K562 (cell line): ENCODE measurements around the gene CDKN2C. TPM values are rescaled to one million over a fixed set of nuclear protein-coding genes. Genes with fewer than 3 reads are reported as not detected.
A peak's percentile ranks its signal among the peaks of the same experiment; 100 is the strongest.

Experiments
- DACH1 ChIP-seq: fragments of 450-650 bp; IDR thresholded peaks from 2 replicates; pipeline ENCODE4 v1.6.1; 2018; ENCODE audit not compliant: partially characterized antibody
- DNMT1 ChIP-seq: fragments of 450-650 bp; IDR thresholded peaks from 2 replicates; pipeline ENCODE4 v1.6.1; 2016; ENCODE audit warnings: antibody characterized with exemption, mild to moderate bottlenecking
- GATAD2B ChIP-seq: fragments of 450-650 bp; IDR thresholded peaks from 2 replicates; pipeline ENCODE4 v1.6.1; 2017; ENCODE audit warnings: mild to moderate bottlenecking, borderline replicate concordance
- HDAC6 ChIP-seq: IDR thresholded peaks from 2 replicates; pipeline ENCODE4 v1.6.1; 2012; ENCODE audit warnings: low read depth, mild to moderate bottlenecking, control low read depth, inconsistent platforms, low read length, moderate library complexity
- KLF1 ChIP-seq: fragments of 450-650 bp; IDR thresholded peaks from 2 replicates; pipeline ENCODE4 v1.6.1; 2016; ENCODE audit warnings: missing genetic modification characterization, missing compliant biosample characterization
- MBD1 ChIP-seq: fragments of 250-450 bp; sonication (Bioruptor Pico); IDR thresholded peaks from 2 replicates; pipeline ENCODE4 v1.8.0; 2022; ENCODE audit warnings: inconsistent platforms
- RB1 ChIP-seq: fragments of 450-650 bp; IDR thresholded peaks from 2 replicates; pipeline ENCODE4 v1.6.1; 2017; ENCODE audit warnings: low read depth, mild to moderate bottlenecking
- RBM22 ChIP-seq: fragments of 200-400 bp; formaldehyde crosslinking; IDR thresholded peaks from 2 replicates; pipeline ENCODE4 v1.6.1; 2018; ENCODE audit warnings: low read length, low read depth; ENCODE audit not compliant: poor library complexity, severe bottlenecking
- RCOR1 ChIP-seq, 2 experiments: IDR thresholded peaks; 2 replicates each; pipeline ENCODE4 v1.6.1; 2012; ENCODE audit warnings: low read depth in 2 of 2, low read length in 2 of 2, borderline replicate concordance in 1 of 2, improper control_type of control experiment in 1 of 2
- RFX7 ChIP-seq: fragments of 250-450 bp; sonication (Bioruptor Pico); IDR thresholded peaks from 2 replicates; pipeline ENCODE4 v1.5.1; 2021; ENCODE audit warnings: mild to moderate bottlenecking
- SMAD1 ChIP-seq: fragments of 150-350 bp; IDR thresholded peaks from 2 replicates; pipeline ENCODE4 v1.6.1; 2014; ENCODE audit warnings: low read length, low read depth; ENCODE audit not compliant: partially characterized antibody
- SMAD3 ChIP-seq: fragments of 450-650 bp; formaldehyde crosslinking; conservative IDR thresholded peaks from 2 replicates; pipeline ENCODE4 v1.4.0; 2020; ENCODE audit warnings: mild to moderate bottlenecking
- SMARCE1 ChIP-seq: fragments of 450-650 bp; IDR thresholded peaks from 2 replicates; pipeline ENCODE4 v1.7.1; 2016; ENCODE audit warnings: mild to moderate bottlenecking
- TAL1 ChIP-seq: fragments of 450-650 bp; IDR thresholded peaks from 2 replicates; pipeline ENCODE4 v1.6.1; 2016; ENCODE audit warnings: mild to moderate bottlenecking
- TFAM ChIP-seq: fragments of 250-450 bp; sonication (Bioruptor Pico); conservative IDR thresholded peaks from 2 replicates; pipeline ENCODE4 v1.5.0; 2021; ENCODE audit warnings: mild to moderate bottlenecking, moderate library complexity
- TOE1 ChIP-seq, 2 experiments: fragments of 450-650 bp in 1 of 2; sonication (generic) in 1 of 2; formaldehyde crosslinking in 1 of 2; IDR thresholded peaks; 2 replicates each; pipeline versions ENCODE4 v1.7.1 to v1.8.0; 2016 to 2022; ENCODE audit warnings: borderline replicate concordance in 2 of 2, mild to moderate bottlenecking in 2 of 2, antibody characterized with exemption in 1 of 2, inconsistent platforms in 1 of 2, low read depth in 1 of 2, missing genetic modification reagents in 1 of 2, moderate library complexity in 1 of 2
- WHSC1 ChIP-seq: IDR thresholded peaks from one replicate; pipeline ENCODE4 v1.6.1; 2012; ENCODE audit warnings: low read length, control low read depth, inconsistent platforms
- ZNF174 ChIP-seq: fragments of 250-450 bp; sonication (Bioruptor Pico); IDR thresholded peaks from 2 replicates; pipeline ENCODE4 v1.4.0; 2020; ENCODE audit warnings: mild to moderate bottlenecking
- ZNF239 ChIP-seq: fragments of 250-450 bp; sonication (Bioruptor Pico); IDR thresholded peaks from 2 replicates; pipeline ENCODE4 v1.4.0; 2020; ENCODE audit warnings: mild to moderate bottlenecking
- polyA plus RNA-seq, 8 experiments: library from polyadenylated mRNA; depleted of rRNA in 4 of 8; stranded (reverse) in 5 of 8; unstranded in 3 of 8; fragments of >200 nt; fragmentation: Nextera tagmentation in 2 of 8; fragmentation: Illumina TruSeq in 1 of 8; extraction: Ambion mirVana in 2 of 8; extraction: Trizol in 1 of 8; gene quantifications; 2 replicates each; pipeline versions ENCODE4 v1.2.1 to v1.2.3, GENCODE V29; 2011 to 2014; ENCODE audit warnings: inconsistent platforms in 1 of 8, missing spikeins in 1 of 8
- total RNA-seq, 7 experiments: library from RNA; depleted of rRNA in 6 of 7; stranded (reverse); fragments of >200 nt in 6 of 7; fragmentation: Illumina TruSeq in 2 of 7; extraction: Trizol in 2 of 7; gene quantifications; 2 replicates each; pipeline versions ENCODE4 v1.2.1 to v1.2.3, GENCODE V29; 2011 to 2021; ENCODE audit warnings: low replicate concordance in 1 of 7
- TF ChIP-seq, protein P1 (sequence below): fragments of 450-650 bp; formaldehyde crosslinking; IDR thresholded peaks from 2 replicates; pipeline ENCODE4 v1.4.0; 2020; ENCODE audit warnings: mild to moderate bottlenecking, moderate library complexity
- TF ChIP-seq, protein P2 (sequence below): sonication (generic); formaldehyde crosslinking; IDR thresholded peaks from 2 replicates; pipeline ENCODE4 v1.8.0; 2023; ENCODE audit warnings: mild to moderate bottlenecking, missing genetic modification reagents
- TF ChIP-seq, protein P3 (sequence below): sonication (generic); formaldehyde crosslinking; IDR thresholded peaks from 2 replicates; pipeline ENCODE4 v1.8.0; 2022; ENCODE audit warnings: mild to moderate bottlenecking, missing genetic modification reagents

CDKN2C gene
- total and polyA plus RNA-seq, 9 of the 15 experiments (the other 6 are each of a cell fraction or from before 2014, with no cell fraction given), result 11.9 to 74.3 (median 45.9) TPM

DNA sequence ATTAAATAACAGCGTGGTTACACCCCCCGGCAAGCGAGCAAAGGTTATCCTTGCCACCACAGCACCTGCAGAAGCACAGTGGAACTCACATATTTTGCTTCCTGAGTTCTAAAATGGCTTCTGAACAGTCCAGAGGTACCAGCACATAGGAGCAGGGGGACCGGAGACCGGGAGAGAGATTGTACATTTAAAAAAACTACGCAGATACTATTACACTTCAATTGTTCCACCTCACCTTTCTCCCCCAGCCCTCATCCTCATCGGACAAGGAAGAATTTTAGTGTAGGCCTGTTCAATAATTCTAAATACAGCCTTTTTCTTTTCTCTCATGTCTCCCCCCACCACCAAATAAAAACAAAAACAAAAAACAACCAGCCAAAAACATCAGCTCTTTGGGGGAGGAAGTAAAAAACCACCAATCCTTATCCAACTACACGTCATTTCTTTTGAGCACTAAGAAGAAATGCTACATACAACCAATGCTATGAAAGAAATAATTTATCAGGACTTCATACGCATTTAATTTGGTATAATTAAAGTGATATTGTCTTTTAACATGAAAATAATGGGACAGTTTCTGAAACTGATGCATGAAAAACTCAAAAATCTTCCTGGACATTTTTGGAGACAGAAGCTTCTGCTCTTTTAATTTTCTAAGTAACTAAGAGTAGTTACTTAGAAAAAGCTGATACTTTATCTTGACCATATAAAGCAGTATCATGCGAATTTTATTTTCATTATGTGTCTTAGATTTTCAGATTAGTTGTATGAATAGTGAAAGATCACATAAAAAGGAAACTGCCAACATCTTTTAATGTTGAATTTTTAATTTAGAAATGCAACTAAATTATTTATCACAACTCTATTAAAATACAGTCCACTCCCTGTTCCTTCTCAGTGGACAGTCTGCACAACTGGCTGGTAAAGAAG is 9.1 kb downstream of the CDKN2C start (continued):
- TF ChIP-seq WHSC1 (no peak), HDAC6 (no peak), SMAD1 (no peak), SMARCE1 (0 out of 2 replicates have a peak, but pooled peaks have one; percentile 21), ZNF239 (CRISPR knock-in tag) (0 out of 2 replicates have a peak, but pooled peaks have one; percentile 16), ZNF174 (no peak), TAL1 (no peak), RBM22 (no peak), MBD1 (CRISPR knock-in tag) (no peak), KLF1 (no peak), TFAM (no peak), RB1 (no peak), GATAD2B (peak; percentile 43; the same call in 1 of the 2 replicates), RCOR1 (IDR thresholded peaks at IDR 0.05; ENCODE audit: borderline replicate concordance in 1 of 2, low read depth in 2 of 2, low read length in 2 of 2) (no peak), DACH1 (no peak), TOE1 (IDR thresholded peaks at IDR 0.05; ENCODE audit: borderline replicate concordance) (no peak), TOE1 (CRISPR knock-in tag; IDR thresholded peaks at IDR 0.05; ENCODE audit: borderline replicate concordance, low read depth) (no peak), DNMT1 (0 out of 2 replicates have a peak, but pooled peaks have one; percentile 56), SMAD3 (CRISPR knock-in tag) (no peak), RFX7 (CRISPR knock-in tag) (no peak)
- TF ChIP-seq, protein P1, sequence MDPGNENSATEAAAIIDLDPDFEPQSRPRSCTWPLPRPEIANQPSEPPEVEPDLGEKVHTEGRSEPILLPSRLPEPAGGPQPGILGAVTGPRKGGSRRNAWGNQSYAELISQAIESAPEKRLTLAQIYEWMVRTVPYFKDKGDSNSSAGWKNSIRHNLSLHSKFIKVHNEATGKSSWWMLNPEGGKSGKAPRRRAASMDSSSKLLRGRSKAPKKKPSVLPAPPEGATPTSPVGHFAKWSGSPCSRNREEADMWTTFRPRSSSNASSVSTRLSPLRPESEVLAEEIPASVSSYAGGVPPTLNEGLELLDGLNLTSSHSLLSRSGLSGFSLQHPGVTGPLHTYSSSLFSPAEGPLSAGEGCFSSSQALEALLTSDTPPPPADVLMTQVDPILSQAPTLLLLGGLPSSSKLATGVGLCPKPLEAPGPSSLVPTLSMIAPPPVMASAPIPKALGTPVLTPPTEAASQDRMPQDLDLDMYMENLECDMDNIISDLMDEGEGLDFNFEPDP (CRISPR knock-in tag), result no peak
- TF ChIP-seq, protein P2, sequence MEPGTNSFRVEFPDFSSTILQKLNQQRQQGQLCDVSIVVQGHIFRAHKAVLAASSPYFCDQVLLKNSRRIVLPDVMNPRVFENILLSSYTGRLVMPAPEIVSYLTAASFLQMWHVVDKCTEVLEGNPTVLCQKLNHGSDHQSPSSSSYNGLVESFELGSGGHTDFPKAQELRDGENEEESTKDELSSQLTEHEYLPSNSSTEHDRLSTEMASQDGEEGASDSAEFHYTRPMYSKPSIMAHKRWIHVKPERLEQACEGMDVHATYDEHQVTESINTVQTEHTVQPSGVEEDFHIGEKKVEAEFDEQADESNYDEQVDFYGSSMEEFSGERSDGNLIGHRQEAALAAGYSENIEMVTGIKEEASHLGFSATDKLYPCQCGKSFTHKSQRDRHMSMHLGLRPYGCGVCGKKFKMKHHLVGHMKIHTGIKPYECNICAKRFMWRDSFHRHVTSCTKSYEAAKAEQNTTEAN (CRISPR knock-in tag), result no peak
- TF ChIP-seq, protein P3, sequence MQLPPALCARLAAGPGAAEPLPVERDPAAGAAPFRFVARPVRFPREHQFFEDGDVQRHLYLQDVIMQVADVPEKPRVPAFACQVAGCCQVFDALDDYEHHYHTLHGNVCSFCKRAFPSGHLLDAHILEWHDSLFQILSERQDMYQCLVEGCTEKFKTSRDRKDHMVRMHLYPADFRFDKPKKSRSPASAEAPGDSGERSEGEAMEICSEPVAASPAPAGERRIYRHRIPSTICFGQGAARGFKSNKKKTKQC (CRISPR knock-in tag), result no peak
